EH (cell line): ENCODE results near the gene MSLN.

Source experiments
- DNase-seq: peaks from one replicate; pipeline ENCODE4 v3.0.0-alpha.2; 2015; ENCODE audit warnings: low read depth

The MSLN gene

DNA sequence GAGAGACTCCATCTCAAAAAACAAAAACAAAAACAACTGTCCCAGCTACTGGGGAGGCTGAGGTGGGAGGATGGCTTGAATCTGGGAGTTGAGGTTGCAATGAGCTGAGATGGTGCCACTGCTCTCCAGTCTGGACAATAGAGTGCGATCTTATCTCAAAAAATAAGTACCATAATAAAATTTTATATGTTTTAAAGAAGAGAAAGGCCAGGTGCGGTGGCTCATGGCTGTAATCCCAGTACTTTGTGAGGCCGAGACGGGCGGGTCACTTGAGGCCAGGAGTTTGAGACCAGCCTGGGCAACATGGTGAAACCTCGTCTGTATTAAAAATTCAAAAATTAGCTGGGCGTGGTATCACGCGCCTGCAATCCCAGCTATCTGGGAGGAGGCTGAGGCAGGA, 16.3 kb downstream of the MSLN start:
- no peak for DNase-seq

DNA sequence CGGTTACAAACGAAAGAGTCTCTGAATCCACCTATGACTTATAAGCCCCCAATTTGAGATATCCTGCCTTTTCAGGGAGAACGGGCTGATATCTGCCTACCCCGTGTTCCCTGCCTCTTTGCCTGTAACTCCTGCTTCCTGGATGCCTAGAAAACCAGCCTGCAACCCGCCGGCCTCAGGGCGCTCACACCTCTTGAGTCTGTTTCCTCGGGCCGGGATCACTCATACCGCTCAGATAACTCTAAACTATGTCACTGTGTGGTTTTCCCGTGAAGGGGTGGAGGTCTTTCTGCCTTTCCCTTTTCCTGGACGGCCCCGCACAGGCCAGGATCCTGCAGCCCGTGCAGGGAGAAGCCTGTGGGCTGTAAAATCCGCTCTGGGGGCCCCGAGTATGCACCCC, 17.3 kb downstream of the MSLN start:
- DNase-seq: peak; percentile 53

DNA sequence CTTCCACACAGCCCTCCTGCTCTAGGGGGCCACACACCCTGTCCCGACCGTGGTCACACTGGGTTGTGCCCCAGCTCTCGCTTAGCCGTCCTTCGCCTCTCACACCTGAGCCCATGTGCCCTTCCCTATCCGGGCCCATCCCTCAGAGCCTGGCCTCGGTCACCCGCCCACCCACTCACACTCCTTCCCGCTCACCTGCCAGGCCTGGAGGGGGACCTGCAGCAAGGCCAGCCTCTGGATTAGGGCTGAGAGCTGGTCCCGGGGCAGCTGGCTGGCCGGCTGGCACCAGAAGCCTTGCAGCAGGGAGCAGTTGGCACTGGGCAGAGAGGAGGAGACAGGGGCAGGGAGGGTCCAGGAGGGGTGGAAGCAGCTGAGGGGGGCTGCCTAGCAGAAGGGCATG, 17.9 kb downstream of the MSLN start:
- no peak for DNase-seq

DNA sequence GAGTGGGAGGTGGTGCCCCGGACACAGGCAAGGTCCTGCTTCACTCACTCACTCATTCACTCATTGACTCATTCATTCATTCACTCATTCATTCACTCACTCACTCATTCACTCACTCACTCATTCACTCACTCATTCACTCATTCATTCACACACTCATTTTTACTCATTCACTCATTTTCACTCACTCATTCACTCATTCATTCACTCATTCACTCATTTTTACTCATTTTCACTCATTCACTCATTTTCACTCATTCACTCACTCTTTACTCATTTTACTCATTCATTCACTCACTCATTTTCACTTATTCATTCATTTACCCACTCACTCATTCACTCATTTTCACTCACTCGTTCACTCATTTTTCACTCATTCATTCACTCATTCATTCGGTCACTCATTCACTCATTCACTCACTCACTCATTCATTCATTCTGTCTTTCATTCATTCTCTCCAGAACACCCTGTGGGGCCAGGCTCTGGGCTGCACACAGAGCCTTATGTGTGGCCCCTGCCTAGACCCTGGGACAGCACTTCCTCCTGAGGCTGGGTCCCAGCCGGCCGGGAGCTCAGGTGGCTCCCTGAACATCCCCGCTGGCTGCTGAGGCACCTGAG, 18.5 kb downstream of the MSLN start:
- no peak for DNase-seq

DNA sequence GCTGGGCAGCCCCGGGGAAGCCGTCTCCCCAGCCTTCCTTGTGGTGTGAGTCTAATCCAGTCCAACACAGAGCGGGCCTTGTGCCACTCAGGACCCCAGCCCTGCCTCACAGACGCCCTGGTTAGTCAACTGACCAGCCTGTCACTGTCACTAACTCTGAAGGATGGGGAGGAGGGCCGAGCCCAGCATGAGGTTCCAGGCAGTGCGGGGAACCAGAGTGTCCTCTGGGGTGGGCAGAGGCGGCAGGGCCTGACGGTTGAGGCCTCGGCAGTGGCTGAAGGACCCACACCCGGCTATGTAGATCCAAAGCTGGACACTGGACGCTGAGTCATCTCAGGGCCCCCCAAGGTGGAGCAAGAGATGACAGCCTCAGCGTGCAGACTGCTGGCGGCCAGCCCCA, 19.0 kb downstream of the MSLN start:
- no peak for DNase-seq

DNA sequence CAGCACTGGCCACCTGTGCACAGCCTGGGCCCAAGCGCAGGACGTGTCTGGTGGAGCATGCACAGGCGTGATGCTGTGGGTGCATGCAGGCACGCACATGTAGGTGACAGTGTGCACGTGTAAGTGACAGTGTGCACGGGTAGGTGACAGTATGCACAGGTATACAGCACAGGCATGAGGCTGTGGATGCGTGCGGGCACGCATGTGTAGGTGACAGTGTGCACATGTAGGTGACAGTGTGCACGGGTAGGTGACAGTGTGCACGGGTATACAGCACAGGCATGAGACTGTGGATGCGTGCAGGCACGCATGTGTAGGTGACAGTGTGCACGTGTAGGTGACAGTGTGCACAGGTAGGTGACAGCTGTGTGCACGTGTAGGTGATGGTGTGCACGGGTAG, 19.8 kb downstream of the MSLN start:
- DNase-seq: no peak

DNA sequence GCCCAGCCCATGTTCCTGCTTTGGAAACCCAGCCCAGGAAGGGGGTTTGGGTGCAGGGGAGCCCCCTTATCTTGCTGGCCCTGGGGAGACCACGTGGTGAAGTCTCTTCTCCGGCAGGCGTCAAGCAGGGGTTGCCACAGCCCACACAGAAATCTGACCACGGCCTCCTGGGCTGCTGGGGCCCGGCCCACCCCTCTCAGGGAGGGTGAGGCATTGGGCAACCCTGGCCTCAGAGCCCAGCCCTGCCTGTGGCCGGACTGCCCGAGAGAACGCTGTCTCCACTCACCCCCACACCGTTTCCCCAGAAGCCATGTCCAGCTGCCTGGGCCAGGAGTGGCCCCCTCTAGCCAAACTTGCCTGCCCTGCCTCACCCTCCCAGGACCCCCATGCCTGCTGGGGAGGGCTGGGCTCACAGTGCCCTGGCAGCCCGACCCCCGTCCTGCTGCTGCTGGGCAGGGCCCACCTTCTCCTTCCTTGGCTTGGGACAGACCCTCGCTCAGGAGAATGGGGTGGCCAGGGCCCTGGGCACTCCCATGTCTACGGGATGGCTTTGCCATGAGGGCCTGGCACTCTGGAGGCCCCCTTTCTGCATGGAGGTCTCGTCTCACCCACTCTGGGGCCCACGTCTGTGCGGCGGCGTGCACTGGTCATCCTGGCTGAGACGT, 20.9 kb downstream of the MSLN start:
- no peak for DNase-seq

DNA sequence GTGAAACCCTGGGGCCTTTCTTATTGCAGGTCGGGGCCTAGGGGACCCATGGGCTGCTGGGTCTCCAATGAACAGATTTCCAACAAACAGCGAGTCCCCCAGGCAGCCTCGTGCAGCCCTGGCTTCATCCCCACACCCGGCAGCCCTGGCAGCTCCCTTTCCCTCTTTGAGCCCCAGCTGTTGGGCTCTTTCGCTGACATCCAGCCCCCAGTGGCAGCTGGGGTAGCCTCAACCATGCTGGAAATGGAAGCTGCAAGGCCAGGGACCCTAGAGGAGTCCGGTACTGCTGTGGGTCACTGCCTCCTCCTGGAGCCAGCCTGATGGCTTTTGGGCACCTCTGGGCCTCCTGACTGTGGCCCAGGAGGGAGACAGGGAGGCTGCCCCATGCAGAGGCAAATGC, 21.7 kb downstream of the MSLN start:
- no peak for DNase-seq

DNA sequence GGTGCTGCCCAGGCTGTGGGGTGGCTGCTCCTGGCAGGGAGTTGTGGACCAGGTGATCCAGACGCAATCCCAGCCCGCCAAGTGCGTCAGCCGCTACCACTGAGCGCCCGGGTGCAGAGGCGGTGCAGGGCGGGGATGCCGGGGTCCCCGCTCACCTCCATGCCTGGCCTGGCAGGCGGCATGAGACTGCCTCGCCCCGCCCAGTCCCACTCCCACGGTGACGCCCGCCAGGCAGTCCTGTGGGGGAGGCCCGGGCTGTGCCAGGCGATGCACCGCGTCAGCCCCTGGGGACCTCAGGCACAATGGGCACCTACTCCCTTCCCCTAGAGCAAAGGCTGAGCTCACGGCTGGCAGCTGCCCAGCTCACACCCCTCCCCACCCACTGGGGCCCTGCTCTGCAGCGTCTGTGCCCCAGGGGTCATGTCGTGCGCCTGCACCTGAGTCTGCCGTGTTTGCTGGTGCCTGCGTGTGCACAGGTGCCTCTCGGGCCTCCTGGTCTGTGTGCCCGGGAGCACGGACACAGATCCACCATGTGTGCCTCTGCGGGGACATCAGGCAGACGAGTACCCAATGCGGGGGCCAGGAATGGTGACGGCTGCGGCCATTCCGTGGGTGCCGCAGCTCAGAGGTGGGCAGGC, 22.4 kb downstream of the MSLN start:
- no peak for DNase-seq

DNA sequence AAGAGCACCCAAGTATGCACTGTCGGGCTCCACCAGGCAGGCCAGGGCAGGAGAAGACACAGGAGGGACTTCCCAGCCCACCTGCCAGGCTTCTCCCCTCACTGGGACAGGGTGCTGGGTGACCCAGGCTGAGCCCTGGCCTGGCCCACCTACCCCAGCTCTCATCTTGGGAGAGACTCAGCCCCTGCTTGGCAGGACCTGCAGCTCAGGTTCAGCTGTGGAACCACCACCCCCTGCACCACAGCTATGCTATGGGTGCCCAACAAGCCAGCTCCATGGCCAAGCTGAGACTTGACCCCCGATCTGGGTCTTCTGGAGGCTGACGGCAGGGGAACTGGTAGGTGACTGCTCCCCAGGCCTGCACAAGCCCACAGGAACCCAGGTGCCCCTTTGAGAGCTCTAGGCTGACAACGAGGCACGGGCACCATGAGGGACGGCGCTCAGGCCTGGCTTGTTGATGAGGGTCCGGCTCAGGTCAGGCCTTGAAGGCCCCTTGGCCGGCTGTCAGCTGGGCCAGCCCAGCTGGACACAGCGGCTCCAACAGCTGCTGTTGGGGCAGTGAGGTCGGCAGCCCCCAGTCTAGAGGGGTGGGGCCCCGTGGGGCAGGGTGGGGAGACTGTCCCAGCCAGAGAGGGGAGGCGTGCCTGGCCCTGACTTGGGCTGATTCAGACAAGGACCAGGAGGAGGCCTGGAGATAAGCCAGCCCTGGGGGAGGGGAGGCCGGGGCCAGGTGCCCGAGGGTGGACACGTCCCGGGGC, 23.0 kb downstream of the MSLN start:
- no peak for DNase-seq

DNA sequence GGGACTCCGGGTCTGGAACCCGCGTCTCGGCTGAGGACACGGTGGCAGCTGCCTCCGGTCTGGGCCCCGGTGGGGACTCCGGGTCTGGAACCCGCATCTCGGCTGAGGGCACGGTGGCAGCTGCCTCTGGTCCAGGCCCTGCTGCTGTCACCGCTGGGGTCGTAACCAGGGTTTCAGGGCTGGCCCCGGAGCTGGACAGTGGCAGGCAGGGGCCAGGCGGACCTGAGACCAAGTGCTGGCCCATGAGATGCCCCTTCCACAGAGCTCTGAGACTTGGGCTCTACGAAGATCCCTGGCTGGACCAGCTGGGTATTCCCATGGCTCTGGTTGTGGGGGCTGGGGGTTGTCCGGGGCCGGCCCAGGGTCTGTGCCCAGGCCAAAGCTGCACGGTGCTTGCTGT, 23.9 kb downstream of the MSLN start:
- DNase-seq: no peak

DNA sequence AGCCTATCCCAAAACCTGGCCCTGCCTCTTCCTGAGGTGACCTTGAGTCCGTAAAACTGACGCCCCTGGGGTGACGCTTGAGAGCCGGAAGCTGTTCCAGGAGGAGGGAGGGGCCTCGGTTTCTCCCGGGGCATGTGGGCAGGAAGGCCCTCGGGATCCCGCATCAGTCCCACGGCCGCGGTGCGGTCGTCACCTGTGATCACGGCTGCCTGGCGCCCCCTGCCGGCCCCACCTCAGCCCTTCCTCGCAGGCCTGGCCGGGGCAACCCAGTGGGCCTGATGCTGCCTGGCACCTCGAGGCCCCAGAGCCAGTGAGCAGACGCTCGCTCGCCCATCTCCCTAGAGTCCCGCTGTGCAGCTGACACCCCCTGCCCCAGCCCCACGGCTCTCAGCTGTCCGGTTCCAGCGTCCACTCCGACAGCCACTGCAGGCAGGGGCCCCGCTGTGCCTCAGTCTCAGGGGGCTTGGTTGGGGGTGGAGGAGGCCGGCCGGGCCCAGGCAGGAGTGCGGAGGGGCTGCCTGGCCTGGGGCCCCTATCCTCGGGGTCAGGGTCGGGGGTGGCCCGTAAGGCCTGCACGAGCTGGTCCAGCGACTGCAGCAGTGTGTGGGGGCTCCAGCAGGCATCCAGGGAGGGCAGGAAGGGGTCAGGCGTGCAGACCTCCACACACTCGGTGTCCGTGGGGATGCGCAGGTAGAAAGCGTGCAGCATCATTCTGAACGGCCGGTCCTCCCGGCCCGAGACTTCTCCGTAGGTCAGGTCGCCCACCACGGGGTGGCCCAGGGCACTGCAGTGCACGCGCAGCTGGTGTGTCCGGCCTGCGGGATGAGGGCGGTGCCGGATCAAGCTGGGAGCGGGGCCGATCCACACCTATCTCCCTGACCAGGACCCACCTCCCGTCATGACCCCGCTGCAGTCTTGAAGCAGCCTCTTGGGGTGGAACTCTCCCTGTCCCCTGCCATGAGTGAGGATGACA, 25.3 kb downstream of the MSLN start:
- DNase-seq: peak; percentile 56

DNA sequence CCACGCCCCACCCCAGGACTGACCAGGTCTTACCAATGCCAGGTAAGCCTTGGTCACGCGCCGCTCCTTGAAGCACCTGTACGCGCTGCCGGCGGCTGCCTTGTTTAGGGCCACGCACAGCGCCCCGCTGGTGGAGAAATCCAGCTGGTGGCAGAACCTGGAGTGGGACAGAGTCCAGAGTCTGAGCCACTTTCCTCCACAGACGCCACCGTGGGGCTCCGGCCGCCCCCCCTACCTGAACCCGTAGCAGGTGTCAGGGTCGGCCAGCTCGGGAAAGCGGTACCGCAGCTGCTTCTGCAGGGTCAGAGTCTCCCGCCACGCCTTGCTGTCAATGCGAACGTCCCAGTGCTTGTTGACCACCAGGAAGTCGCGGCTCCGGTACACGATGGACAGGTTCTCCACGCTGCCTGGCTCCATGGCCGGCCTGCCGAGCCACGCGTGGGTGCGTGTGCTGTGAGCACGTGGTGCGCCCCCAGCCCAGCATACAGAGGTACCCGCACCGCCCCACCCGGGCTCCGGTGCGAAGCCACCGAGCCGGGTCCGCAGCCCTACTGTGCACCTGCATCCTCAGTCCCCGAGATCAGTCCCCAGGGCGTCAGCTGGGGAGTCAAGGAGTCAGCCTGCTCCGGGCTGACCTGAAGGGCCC, 26.9 kb downstream of the MSLN start:
- DNase-seq: no peak

DNA sequence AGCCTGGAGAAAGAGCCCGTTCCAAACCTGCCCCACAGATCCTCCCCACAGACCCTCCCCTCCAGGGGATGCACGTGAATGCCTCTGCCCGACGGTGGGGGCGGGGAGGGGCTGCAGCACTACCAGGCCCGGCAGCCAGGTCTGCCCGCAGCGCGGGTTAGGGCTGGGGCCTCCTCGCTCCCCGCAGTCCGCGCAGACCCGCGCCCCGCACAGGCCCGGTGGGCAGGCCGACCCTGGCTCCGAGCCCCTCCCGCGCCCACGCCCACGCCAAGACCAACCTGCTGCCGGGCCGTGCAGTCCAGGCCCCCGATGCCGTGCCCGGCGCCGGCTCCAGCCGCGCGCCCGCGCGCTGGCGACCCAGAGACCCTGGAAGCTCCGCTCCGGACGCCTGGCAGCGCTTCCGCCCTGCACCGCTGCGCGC, 27.5 kb downstream of the MSLN start, which contains the start of gene RPUSD1:
Gene RPUSD1 (minus strand): TSS at position 404 of the 421 bp plus-strand sequence. CDS start 644 bp downstream, outside the sequence.
- DNase-seq: no peak

DNA sequence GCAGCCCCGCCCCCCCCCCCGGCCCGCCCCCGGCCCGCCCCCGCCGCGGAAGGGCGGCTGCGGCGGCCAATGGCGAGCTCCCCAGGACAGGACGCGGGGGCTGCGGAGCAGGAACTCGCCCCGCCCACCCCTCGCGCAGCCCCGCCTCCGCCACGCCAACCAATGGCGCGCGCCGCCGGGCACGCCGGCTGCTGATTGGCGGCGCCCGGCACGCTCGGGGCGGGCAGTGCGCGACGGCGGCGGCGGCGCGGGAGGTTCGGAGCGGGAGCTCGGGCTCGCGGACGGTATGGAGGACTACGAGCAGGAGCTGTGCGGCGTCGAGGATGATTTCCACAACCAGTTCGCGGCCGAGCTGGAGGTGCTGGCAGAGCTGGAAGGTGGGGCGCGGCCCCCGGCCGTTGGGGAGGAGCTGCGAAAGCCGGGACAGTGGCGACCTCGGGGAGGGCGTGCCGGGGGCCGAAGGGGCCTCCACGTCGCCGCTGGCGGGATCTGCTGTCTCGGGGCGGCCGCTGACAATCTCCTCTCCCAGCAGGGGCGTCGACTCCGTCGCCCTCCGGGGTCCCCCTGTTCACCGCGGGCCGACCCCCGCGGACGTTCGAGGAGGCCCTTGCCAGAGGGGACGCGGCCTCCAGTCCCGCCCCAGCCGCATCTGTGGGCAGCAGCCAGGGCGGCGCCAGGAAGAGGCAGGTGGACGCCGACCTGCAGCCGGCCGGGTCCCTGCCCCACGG, 28.0 kb downstream of the MSLN start, which contains the start of gene CHTF18:
Gene CHTF18 (plus strand): TSS at position 222 of the 728 bp plus-strand sequence. CDS start 65 bp downstream, at position 287.
- DNase-seq: peak; percentile 91

DNA sequence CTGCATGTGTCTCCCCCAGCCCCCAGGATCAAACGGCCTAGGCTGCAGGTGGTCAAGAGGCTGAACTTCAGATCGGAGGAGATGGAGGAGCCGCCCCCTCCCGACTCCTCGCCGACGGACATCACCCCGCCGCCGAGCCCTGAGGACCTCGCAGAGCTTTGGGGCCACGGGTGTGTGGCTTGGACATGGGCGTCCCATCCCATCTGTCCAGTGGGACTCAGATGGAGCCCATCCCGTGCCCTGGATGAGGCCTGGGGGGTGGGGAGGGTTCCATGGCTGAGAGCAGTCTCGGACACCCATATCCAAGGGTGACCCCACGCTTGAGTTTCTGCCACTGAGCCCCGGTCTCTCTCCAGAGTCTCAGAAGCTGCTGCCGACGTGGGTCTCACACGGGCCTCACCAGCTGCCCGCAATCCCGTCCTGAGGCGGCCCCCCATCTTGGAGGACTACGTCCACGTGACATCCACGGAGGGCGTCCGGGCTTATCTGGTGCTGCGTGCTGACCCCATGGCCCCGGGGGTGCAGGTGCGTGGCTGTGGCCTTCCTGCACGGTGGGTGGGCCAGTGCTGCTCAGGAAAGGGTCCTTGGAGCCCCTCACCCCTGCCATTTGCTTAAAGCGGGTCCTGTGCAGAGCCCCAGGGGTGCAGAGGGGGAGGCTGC, 28.8 kb downstream of the MSLN start:
- DNase-seq: no peak

DNA sequence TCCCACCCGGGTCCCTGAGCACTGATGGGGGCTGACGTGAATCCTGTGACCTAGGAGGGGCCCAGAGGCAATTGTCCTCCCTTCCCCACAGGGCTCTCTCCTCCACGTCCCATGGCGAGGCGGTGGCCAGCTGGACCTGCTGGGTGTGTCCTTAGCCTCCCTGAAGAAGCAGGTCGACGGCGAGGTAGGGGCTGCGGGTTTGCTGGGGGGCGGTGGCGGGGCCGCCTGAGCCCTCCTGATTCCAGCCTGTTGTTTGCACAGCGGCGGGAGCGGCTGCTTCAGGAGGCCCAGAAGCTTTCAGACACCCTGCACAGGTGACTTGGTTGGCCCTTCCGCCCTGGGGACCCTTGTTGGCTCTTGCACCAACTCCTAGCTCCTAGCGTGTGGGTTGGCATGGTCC, 29.6 kb downstream of the MSLN start:
- no peak for DNase-seq

DNA sequence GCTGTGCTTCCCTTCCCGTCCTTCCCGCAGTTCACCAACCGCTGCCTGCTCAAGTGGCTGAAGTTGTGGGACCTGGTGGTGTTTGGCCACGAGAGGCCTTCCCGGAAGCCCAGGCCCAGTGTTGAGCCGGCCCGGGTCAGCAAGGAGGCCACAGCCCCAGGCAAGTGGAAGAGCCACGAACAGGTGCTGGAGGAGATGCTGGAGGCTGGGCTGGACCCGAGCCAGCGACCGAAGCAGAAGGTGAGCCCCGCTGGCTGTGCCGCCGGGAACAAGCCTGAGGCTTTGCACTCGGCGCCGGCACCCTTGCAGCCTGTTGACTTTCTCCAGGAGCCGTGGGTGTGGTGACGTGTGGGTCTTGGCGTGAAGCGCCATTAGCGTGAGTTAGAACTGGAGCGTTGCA, 30.6 kb downstream of the MSLN start:
- DNase-seq: no peak

DNA sequence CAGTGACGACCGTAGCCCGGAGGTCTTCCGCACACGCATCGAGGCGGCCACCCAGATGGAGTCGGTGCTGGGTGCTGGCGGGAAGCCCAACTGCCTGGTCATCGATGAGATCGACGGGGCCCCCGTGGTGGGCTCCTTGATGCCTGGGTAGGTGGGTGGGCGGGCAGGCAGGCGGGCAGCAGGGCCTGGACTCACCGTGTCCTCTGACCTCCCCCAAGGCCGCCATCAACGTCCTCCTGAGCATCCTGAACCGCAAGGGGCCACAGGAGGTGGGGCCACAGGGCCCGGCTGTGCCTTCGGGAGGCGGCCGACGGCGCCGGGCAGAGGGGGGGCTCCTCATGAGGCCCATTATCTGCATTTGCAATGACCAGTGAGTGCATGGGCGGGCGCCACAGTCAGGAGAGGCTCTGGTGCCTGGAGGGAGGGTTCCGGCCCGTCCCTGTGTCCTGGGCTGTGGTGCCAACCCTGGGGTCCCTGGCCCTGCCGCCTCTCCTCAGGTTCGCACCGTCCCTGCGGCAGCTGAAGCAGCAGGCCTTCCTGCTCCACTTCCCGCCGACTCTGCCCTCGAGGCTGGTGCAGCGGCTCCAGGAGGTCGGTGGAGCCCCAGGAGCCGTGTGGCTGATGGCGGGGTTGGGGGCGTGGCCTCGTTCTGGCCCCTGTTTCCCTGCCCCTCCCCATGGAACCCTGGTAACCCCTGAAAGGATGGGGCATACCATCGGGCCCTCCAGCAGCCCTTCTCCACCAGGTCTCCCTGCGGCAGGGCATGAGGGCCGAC, 31.9 kb downstream of the MSLN start:
- no peak for DNase-seq
